Gastrocnemius medialis (tissue), 4 donors: Measurements from ENCODE around the gene SYT10. TPM values are rescaled to one million over a fixed set of nuclear protein-coding genes. Genes with fewer than 3 reads are reported as not detected.

ENCODE experiments used
- ATAC-seq, 2 donors: fragments of 150-250 bp; one replicate each; pipeline ENCODE4 v1.9.1; 2016
- DNase-seq, 2 donors: peaks; one replicate each; pipeline ENCODE4 v3.0.0-alpha.2; 2019
- H3K27ac ChIP-seq, 4 donors: fragments of 200-600 bp; sonication (generic); 1 replicate in 1 of 4; 2 replicates in 3 of 4; pipeline ENCODE4 v1.5.1; 2016 to 2018; ENCODE audit warnings: mild to moderate bottlenecking in 2 of 4, moderate library complexity in 1 of 4
- H3K27me3 ChIP-seq, 3 donors: fragments of 200-600 bp; sonication (generic) in 2 of 3; 1 replicate in 1 of 3; 2 replicates in 2 of 3; pipeline versions ENCODE4 v1.5.1 to v1.6.0; 2016 to 2019; ENCODE audit warnings: mild to moderate bottlenecking in 1 of 3, moderate library complexity in 1 of 3
- H3K36me3 ChIP-seq, 2 donors: fragments of 200-600 bp; sonication (generic) in 1 of 2; one replicate each; pipeline ENCODE4 v1.5.1; 2017 to 2018
- H3K4me1 ChIP-seq, 2 donors: fragments of 200-600 bp; sonication (generic) in 1 of 2; one replicate each; pipeline ENCODE4 v1.5.1; 2016 to 2017; ENCODE audit warnings: mild to moderate bottlenecking in 2 of 2
- H3K4me3 ChIP-seq, 4 donors: fragments of 200-600 bp; sonication (generic) in 3 of 4; 1 replicate in 1 of 4; 2 replicates in 3 of 4; pipeline ENCODE4 v1.5.1; 2016 to 2019; ENCODE audit warnings: mild to moderate bottlenecking in 2 of 4
- H3K9me3 ChIP-seq, 3 donors: fragments of 200-600 bp; sonication (generic) in 2 of 3; 1 replicate in 1 of 3; 2 replicates in 2 of 3; pipeline ENCODE4 v1.5.1; 2016 to 2019
- CTCF ChIP-seq, 5 experiments: fragments of 450-650 bp in 3 of 5; fragments of 200-600 bp in 2 of 5; sonication (generic) in 2 of 5; IDR thresholded peaks in 4 of 5; conservative IDR thresholded peaks in 1 of 5; 1 replicate in 4 of 5; 2 replicates in 1 of 5; pipeline ENCODE4 v1.5.1; 2016 to 2019; ENCODE audit warnings: antibody characterized with exemption in 5 of 5, mild to moderate bottlenecking in 3 of 5, moderate library complexity in 3 of 5
- POLR2A ChIP-seq, 2 donors: fragments of 450-650 bp; IDR thresholded peaks; one replicate each; pipeline ENCODE4 v1.6.1; 2017; ENCODE audit warnings: antibody characterized with exemption in 2 of 2, mild to moderate bottlenecking in 2 of 2, moderate library complexity in 2 of 2
- in situ Hi-C, 4 donors: fragments of 200-750 bp; cut with MboI; loops; one replicate each; pipeline versions ENCODE4 v1.15.0 to v1.8.0; 2017; ENCODE audit warnings: low sequenced_read_pairs in 4 of 4
- intact Hi-C: fragments of 100-400 bp; cut with DNase I; formaldehyde crosslinking; loops from one replicate; pipeline ENCODE4 v1.15.1; 2023; ENCODE audit warnings: low total_unique reads
- total RNA-seq, 4 donors: library from RNA; depleted of rRNA; stranded (reverse); fragments of >200 nt; gene quantifications; one replicate each; pipeline versions ENCODE4 v1.1.0 to v1.2.3, GENCODE V29; 2016

Gene SYT10
- total RNA-seq, 4 donors from 2014 or later, result not detected

DNA sequence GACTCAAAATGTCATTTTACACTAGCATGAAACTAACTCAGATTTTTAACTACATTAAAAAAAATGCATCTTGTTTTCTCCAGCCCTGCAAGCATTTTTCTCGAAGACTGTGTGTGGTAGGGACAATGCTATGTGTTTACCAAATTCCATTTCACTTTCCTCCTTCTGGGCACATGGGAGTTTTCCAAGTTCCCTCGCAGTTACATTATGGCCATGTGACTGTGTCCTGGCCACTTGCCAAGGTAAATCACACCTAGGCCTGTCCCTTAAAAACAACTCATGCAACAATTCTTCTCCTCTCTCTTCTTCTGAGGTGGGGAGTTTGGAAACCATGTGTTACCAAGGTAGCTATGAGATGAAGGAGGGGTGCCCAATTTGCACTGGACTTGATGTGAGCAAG, 108.7 kb downstream of the SYT10 start:
- Histone ChIP-seq H3K9me3 (no peaks in the 10 kb centered on the region), H3K36me3 (no peaks in the 10 kb centered on the region), H3K4me1 (no peaks in the 10 kb centered on the region), H3K27ac (no peak overlapping the region), H3K4me3 (no peak overlapping the region), H3K27me3 (no peaks in the 10 kb centered on the region)
- in situ Hi-C loops, result no loop called here
- intact Hi-C loops, result no loop called here
- TF ChIP-seq CTCF (IDR thresholded peaks at IDR 0.05 in 4 of 5, conservative IDR thresholded peaks at IDR 0.05 in 1 of 5) (no peak), POLR2A (IDR thresholded peaks at IDR 0.05) (no peak)
- no peak for ATAC-seq
- DNase-seq, result no peak
